C4-2B (cell line): Measurements from ENCODE around the gene CCDC171.

Source experiments
- ZFX ChIP-seq: fragments of 450-650 bp; IDR thresholded peaks from 2 replicates; pipeline ENCODE4 v1.6.1; 2017
- TF ChIP-seq, protein P1 (sequence below): fragments of 450-650 bp; conservative IDR thresholded peaks from 2 replicates; pipeline ENCODE4 v1.5.1; 2017; ENCODE audit warnings: mild to moderate bottlenecking

GRCh38 chr9:15510789-15511575 is 41.9 kb upstream of the CCDC171 start, which contains the start of gene PSIP1:
- TF ChIP-seq, protein P1, sequence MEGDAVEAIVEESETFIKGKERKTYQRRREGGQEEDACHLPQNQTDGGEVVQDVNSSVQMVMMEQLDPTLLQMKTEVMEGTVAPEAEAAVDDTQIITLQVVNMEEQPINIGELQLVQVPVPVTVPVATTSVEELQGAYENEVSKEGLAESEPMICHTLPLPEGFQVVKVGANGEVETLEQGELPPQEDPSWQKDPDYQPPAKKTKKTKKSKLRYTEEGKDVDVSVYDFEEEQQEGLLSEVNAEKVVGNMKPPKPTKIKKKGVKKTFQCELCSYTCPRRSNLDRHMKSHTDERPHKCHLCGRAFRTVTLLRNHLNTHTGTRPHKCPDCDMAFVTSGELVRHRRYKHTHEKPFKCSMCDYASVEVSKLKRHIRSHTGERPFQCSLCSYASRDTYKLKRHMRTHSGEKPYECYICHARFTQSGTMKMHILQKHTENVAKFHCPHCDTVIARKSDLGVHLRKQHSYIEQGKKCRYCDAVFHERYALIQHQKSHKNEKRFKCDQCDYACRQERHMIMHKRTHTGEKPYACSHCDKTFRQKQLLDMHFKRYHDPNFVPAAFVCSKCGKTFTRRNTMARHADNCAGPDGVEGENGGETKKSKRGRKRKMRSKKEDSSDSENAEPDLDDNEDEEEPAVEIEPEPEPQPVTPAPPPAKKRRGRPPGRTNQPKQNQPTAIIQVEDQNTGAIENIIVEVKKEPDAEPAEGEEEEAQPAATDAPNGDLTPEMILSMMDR, result no peak
- TF ChIP-seq ZFX, result no peak
